Fibroblast of skin of left quadriceps (primary cell): ENCODE data around the gene SLC27A3.
"Not testable (repeated sequence)": the region's sequence is repeated elsewhere in the genome, so short reads cannot be mapped to it uniquely, and the experiment has no call there.

Source experiments
- DNase-seq, 2 experiments: peaks; one replicate each; pipeline ENCODE4 v3.0.0-alpha.2; 2013; ENCODE audit warnings: low read depth in 2 of 2

SLC27A3 gene

GRCh38 chr1:153763365-153764225, 11.6 kb upstream of the SLC27A3 start:
- no peak for DNase-seq

DNA sequence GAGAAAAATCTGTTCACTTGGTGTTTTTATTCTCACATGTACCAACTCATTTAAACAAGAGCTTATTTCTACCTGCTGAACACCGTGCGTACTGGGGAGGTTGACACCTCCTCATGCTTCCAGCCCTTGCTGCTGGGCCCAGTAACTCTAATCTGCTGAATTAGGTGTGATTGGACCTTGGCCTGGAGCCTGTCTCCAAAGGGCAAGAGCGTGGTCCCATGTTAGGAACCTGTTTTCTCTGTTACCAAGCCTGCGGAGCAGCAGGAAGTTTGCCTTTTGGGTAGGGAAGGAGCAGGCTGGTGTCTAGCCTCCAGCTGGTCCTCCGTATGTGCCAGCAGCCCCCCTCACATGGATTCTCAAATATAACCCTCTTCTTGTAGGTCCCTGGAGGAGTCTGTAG, 10.9 kb upstream of the SLC27A3 start:
- no peak for DNase-seq

- DNase-seq = not testable (repeated sequence)
Measured at GRCh38 chr1:153766663-153767062, 8.5 kb upstream of the SLC27A3 start.

DNA sequence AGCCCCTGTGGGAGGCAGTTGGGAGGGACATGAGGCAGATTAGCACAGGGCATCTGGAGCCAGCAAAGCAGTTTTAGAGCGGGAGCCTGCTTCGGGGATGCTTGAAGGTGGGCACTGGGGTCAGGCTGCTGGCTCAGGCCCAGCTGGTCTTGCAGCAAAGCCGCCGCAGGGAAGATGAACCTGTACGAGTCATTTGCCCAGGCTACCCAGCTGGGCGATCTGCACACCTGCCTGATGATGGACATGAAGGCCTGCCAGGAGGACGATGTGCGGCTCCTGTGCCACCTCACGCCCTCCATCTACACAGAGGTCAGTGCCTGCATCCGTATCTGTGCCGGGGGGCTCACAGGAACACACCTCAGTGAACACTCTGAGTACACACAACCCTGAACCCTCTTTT, 7.7 kb upstream of the SLC27A3 start:
- DNase-seq = no peak

DNA sequence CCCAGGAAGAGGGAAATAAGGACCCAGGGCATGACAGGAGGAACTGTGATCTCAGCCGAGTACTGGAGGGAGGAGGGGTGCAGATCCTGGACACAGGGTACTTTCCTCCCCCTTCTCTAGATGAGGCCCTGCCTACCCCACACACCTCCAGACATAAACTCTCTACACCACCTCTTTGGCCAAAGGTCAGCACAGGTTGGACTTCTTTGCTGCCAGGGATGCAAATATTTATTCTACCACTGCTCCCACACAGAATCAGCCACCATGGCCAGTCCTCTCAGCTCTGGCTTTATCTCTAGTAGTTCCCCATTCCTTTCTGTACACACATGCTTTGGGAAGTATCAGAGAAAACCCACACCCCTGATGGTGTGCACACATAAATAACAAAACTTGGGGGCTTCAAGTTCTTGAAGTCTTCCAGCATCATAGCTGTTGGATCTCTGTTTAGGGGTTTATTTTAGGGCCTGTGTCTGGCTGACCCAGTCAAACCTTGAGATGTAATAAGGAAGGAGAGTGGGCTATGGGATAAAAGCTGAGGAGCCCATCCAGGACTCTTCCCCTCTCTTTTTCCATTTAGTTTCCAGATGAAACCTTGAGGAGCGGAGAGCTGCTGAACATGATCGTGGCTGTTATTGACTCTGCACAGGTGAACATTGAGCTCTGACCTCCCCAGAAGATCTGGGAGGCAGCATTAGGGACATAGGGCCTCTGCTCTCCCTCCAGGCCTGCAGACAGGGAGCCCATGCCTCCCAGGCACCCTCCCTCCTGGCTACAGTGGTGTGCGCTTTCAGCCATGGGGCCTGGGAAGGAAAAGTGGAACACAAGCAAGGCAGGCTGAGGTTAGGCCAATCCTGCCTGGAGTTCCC, 6.7 kb upstream of the SLC27A3 start:
- DNase-seq = no peak

GRCh38 chr1:153769221-153769620, 6.0 kb upstream of the SLC27A3 start:
- DNase-seq = no peak

DNA sequence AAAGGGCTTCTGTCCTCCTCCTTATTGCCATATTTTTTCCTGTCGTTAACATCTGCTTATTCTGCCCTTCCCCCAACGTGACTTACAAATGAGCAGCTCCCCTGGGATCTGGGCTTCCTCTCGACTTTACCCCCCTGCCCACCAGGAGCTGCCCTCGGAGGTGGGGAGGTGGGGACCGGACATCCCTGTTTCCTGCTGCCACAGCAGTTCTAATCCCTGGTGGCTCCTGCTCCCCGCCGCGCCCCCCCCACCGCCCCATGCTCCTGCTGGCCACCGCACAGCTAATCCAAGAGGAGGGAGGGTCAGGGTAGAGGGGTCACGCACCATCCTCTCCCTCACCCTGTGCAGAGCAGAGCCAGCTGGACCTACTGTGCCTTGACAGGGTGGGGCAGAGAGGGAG, 4.4 kb upstream of the SLC27A3 start:
- DNase-seq = no peak

DNA sequence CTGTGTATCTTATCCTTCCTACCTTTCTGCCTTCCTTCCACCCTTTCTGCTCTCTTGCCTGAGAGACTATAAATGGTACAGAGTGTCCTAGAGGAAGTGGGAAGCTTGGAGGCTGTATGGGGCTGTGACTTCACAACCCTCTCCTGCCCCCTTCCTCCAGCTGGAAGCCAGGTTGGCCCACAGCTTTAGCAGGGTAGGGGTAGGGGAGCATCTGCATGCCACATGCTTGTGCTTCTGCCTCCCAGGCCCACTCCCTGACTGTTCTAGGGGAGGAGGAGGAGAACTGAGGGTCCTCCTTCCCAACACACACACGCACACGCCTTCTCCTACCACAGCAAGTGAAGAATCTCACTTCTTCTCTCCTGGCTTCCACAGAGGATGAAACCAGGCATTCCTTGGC, 3.9 kb upstream of the SLC27A3 start:
- DNase-seq = no peak

- DNase-seq = no peak
Measured at GRCh38 chr1:153771841-153772593, 3.2 kb upstream of the SLC27A3 start.

DNA sequence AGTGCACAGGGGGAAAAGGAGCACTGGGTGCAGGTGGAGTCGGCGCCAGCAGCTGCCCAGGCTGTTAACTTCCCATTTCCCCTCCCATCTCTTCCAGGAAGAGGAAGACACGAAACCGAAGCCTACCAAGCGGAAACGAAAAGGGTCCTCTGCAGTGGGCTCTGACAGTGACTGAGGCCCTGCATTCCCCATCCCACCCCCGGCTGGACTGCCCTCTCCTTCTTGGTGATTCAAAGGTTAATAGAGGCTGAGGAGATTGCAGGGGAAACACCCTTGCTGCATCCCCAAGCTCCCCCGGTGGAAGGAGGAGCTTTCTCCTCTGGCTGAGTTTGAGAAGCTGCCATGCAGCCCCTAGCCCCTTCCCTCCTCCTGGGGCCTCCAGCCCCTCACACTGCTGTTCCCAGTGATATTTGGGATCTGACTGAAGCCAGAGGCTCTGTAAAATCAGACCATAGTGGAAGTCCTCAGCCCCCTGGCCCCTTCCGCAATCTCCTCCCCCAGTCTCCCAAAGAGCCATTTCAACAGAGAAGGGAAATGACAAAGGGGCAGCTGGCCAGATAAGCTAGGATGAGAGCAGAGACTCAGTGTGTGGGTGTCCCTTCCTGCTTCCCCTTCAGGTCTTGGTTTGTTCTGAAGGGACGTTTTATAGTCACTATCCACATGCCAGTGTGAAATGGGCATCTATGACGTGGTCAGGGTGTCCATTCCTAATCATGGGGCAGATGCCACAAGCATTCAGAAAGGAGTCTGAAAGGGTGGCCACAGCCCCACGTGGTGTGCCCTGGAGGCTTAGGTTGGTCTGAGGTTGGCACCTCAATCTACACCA, 1.9 kb upstream of the SLC27A3 start:
- DNase-seq = no peak

DNA sequence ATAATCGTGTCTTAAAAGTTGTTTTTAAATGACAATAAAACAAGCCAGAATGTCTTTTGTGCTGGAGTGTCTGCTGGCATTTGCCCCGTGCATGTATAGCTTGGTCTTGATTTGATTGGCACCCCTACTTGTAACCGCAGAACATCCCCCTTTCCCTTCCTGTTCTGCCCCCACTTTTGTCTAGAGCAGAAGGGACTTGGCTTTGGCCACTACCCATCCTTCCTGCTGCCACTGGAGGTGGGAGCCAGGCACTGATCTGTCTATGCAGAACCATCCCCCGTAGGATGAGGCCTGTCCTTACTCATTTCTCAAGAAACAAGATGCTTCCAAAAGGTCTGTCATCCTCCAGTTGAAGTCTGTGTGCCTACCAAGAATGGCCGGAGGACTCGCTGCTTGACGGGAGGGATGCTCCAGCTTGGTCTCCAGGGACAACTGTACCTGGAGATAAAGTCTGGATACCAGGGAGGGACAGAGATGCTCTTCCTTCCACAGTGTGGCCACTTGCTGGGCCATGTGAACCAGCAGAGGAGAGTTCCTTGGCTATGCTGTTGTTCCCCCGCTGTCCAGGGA, 1.1 kb upstream of the SLC27A3 start:
- no peak for DNase-seq

- no peak for DNase-seq
Measured at GRCh38 chr1:153775458-153776327, 486 bp downstream of the SLC27A3 start.

DNA sequence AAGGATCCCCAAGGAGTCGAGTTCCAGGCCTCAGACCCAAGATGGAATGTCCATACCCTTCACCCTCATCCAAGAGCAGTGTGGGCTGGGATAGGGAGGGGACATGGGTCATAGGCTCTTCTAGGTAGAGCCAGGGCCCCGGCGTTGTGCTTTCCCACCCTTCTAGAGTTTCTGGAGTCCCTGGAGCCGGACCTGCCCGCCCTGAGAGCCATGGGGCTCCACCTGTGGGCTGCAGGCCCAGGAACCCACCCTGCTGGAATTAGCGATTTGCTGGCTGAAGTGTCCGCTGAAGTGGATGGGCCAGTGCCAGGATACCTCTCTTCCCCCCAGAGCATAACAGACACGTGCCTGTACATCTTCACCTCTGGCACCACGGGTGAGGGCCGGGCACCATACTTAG, 1.1 kb downstream of the SLC27A3 start:
- DNase-seq = no peak

- no peak for DNase-seq
Measured at GRCh38 chr1:153776845-153777370, 1.7 kb downstream of the SLC27A3 start.

- no peak for DNase-seq
Measured at GRCh38 chr1:153777648-153778047, 2.4 kb downstream of the SLC27A3 start.

DNA sequence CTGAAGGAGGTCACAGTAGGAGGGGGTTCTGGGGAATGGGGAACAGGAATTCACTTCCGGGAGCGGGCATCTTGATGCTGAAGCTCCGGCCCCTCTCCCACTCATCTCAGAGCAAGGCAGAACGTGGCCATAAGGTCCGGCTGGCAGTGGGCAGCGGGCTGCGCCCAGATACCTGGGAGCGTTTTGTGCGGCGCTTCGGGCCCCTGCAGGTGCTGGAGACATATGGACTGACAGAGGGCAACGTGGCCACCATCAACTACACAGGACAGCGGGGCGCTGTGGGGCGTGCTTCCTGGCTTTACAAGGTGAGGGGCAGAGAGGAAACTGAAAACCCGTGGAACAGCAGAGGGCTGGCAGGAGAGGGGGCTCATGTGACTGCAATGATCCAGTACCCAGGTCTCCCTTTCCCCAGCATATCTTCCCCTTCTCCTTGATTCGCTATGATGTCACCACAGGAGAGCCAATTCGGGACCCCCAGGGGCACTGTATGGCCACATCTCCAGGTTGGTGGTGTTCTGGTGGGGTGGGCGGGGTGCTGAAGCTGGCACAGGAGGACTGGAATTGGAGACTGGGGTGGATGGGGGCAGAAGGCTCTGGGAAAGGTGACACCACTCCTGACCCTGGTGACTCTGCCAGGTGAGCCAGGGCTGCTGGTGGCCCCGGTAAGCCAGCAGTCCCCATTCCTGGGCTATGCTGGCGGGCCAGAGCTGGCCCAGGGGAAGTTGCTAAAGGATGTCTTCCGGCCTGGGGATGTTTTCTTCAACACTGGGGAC, 3.0 kb downstream of the SLC27A3 start:
- no peak for DNase-seq

DNA sequence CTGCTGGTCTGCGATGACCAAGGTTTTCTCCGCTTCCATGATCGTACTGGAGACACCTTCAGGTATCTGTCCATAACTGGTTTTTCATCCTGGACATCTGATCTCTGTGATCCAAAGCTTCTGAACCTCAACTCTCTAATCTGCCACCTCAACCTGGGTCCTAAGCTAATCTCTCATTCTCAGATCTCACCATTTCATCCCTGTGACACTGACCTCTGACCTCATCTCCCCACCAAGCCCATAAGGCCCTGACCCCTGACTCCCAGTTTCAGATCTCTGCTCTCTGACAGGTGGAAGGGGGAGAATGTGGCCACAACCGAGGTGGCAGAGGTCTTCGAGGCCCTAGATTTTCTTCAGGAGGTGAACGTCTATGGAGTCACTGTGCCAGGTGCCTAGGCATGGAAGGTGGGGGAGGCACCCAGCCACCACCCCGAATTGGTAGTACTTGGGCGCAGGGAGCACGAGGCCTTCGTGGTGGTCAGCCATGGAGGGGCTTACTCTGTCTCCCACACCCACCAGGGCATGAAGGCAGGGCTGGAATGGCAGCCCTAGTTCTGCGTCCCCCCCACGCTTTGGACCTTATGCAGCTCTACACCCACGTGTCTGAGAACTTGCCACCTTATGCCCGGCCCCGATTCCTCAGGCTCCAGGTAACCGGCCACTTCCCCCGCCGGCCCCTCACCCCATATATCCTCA, 3.8 kb downstream of the SLC27A3 start:
- no peak for DNase-seq
